Measurements from ENCODE around the gene IQCK. TPM values are rescaled to one million over a fixed set of nuclear protein-coding genes. Genes with fewer than 3 reads are reported as not detected.

Gene IQCK
- total RNA-seq, 1 experiment from 2014 or later: 15.5 TPM

DNA sequence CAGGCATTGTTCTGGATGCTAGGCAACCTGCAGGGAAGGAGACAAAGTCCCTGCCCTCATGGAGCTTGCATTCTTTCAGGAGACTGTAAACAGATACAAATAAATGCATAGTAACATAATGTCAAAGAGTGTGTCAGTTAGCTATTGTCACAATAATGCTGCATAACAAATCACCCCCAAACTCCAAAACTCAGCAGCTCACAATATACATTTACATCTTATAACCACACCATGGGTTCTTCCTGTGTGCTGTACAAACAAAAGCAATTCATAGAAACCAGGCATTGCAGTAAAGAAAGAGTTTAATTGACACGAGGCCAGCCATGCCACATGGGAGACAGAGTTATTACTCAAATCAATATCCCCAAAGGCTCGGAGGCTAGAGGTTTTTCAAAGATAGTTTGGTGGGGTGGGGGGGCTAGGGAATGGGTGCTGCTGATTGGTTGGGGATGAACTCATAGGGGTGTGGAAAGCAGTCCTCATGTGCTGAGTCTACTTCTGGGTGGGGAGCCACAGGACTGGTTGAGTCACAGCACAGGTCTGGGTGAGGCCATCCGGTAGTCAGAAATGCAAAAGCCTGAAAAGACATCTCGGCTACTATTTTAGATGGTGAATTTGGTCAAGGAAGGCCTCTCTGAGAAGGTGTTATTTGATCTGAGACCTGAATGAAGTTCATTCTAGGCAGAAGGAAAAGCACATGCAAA, 87.5 kb downstream of the IQCK start:
- CTCF ChIA-PET: no interaction called here
- Histone ChIP-seq H3K4me1 (ENCODE audit: control insufficient read depth, insufficient read depth, low read length) (peaks cover 11% of the 10 kb centered on the region; the same call in 1 of the 2 replicates), H3K27ac (ENCODE audit: low read length) (no peak overlapping the region), H3K27me3 (ENCODE audit: control insufficient read depth, insufficient read depth, low read length) (no peaks in the 10 kb centered on the region), H3K36me3 (ENCODE audit: control insufficient read depth, insufficient read depth, low read length) (no peaks in the 10 kb centered on the region), H3K9me3 (ENCODE audit: control insufficient read depth, insufficient read depth, low read depth, low read length) (no peaks in the 10 kb centered on the region), H3K4me3 (ENCODE audit: low read depth in 2 of 2, low read length in 2 of 2) (no peak overlapping the region)
- POLR2A ChIA-PET: interaction anchor here (0.5 kb wide), 1 partner anchor 201 kb away, joined by 3 read pairs; no protein-coding TSS in a partner anchor
- ATAC-seq (no peak), DNase-seq (ENCODE audit: low read depth, low spot score) (no peak)
- TF ChIP-seq, protein P1, sequence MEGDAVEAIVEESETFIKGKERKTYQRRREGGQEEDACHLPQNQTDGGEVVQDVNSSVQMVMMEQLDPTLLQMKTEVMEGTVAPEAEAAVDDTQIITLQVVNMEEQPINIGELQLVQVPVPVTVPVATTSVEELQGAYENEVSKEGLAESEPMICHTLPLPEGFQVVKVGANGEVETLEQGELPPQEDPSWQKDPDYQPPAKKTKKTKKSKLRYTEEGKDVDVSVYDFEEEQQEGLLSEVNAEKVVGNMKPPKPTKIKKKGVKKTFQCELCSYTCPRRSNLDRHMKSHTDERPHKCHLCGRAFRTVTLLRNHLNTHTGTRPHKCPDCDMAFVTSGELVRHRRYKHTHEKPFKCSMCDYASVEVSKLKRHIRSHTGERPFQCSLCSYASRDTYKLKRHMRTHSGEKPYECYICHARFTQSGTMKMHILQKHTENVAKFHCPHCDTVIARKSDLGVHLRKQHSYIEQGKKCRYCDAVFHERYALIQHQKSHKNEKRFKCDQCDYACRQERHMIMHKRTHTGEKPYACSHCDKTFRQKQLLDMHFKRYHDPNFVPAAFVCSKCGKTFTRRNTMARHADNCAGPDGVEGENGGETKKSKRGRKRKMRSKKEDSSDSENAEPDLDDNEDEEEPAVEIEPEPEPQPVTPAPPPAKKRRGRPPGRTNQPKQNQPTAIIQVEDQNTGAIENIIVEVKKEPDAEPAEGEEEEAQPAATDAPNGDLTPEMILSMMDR (IDR thresholded peaks at IDR 0.05): no peak
- TF ChIP-seq REST (IDR thresholded peaks at IDR 0.05; ENCODE audit: insufficient read depth in 1 of 2, low read depth in 2 of 2, low read length in 1 of 2) (no peak), POLR2AphosphoS5 (IDR thresholded peaks at IDR 0.05; ENCODE audit: low read depth, low read length) (no peak), SIN3A (IDR thresholded peaks at IDR 0.05; ENCODE audit: borderline replicate concordance, insufficient read depth, low read depth, low read length) (no peak), TCF7L2 (IDR thresholded peaks at IDR 0.05; ENCODE audit: low read depth, low read length) (no peak)
- intact Hi-C loops (cut with micrococcal nuclease; ENCODE audit: unreplicated experiment): no loop called here
- in situ Hi-C loops (cut with HindIII; ENCODE audit: low pct_unique_long_range_greater_than_20kb, low sequenced_read_pairs): no loop called here
- no TSS peak for BruUV-seq (replicated peaks)

DNA sequence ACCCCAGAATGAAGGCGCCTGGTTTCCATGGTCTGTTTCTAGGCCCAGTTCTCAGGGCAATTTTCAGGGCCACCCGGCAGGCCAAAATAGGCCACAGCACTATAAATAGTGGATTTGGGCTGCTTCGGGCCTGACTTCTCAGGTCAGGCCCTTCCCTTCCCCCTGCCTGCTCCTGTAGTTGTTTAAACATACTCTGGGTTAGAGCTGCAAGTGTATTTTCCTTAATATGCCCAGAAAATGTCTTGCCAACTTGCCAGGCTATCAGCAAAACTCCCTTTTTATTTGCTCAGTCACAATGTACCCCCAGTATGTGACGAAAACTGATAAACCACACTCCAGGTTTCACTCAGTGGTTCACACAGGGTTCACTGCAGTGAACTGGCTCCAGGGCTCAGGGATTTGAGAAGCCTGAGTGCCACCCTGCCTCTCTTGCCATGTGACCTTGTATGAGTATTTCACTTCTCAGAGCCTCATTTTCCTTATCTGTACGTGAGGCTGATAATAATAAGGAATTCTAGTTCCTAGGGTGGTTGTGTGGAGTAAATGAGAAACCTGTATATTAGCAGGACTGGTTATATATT, 90.1 kb downstream of the IQCK start:
- Histone ChIP-seq H3K27ac (ENCODE audit: low read length) (peak overlapping the region; percentile 30), H3K4me1 (ENCODE audit: control insufficient read depth, insufficient read depth, low read length) (peaks cover 15% of the 10 kb centered on the region), H3K9me3 (ENCODE audit: control insufficient read depth, insufficient read depth, low read depth, low read length) (no peaks in the 10 kb centered on the region), H3K27me3 (ENCODE audit: control insufficient read depth, insufficient read depth, low read length) (no peaks in the 10 kb centered on the region), H3K4me3 (ENCODE audit: low read depth in 2 of 2, low read length in 2 of 2) (no peak overlapping the region), H3K36me3 (ENCODE audit: control insufficient read depth, insufficient read depth, low read length) (no peaks in the 10 kb centered on the region)
- ChIA-PET POLR2A (interaction anchor here (0.6 kb wide), 1 partner anchor 8 kb away, joined by 3 read pairs; no protein-coding TSS in a partner anchor), CTCF (interaction anchor here (1.0 kb wide), 1 partner anchor 99 kb away, joined by 3 read pairs; no protein-coding TSS in a partner anchor)
- DNase-seq (ENCODE audit: low read depth, low spot score): no peak
- in situ Hi-C loops (cut with HindIII; ENCODE audit: low pct_unique_long_range_greater_than_20kb, low sequenced_read_pairs): no loop called here
- intact Hi-C loops (cut with micrococcal nuclease; ENCODE audit: unreplicated experiment): no loop called here
- no peak for TF ChIP-seq POLR2AphosphoS5 (IDR thresholded peaks at IDR 0.05; ENCODE audit: low read depth, low read length)
- no peak for TF ChIP-seq REST (IDR thresholded peaks at IDR 0.05; ENCODE audit: insufficient read depth in 1 of 2, low read depth in 2 of 2, low read length in 1 of 2)
- no peak for TF ChIP-seq TCF7L2 (IDR thresholded peaks at IDR 0.05; ENCODE audit: low read depth, low read length)
- TF ChIP-seq, protein P1 (IDR thresholded peaks at IDR 0.05): no peak
- no peak; the same call in 1 of the 2 replicates for ATAC-seq
- BruUV-seq (replicated peaks): no TSS peak

Data from Panc1 (cell line).